ENCODE measurements around the gene EPS15.
"Not testable (repeated sequence)": the region's sequence is repeated elsewhere in the genome, so short reads cannot be mapped to it uniquely, and the experiment has no call there.

EPS15 gene

GRCh38 chr1:51454554-51454953 lies 64.5 kb downstream of the EPS15 start:
- FAIRE-seq: peak; percentile 40
- TF ChIP-seq SPI1 (IDR thresholded peaks at IDR 0.05; ENCODE audit: low read depth, low read length) (no peak), POU2F2 (IDR thresholded peaks at IDR 0.05; ENCODE audit: low read depth, low read length) (no peak), POLR2AphosphoS5 (IDR thresholded peaks at IDR 0.05; ENCODE audit: low read depth, low read length) (no peak), TAF1 (IDR thresholded peaks at IDR 0.05; ENCODE audit: low read depth, low read length) (no peak), PAX5 (IDR thresholded peaks at IDR 0.05; ENCODE audit: insufficient read depth, low read length, severe bottlenecking) (no peak), POLR2A (IDR thresholded peaks at IDR 0.05; ENCODE audit: low read depth, low read length) (no peak)

GRCh38 chr1:51453010-51453409 lies 66.1 kb downstream of the EPS15 start:
- DNase-seq (ENCODE audit: insufficient read length, low spot score): no peak
- TF ChIP-seq TAF1 (IDR thresholded peaks at IDR 0.05; ENCODE audit: low read depth, low read length): no peak
- TF ChIP-seq POLR2AphosphoS5 (IDR thresholded peaks at IDR 0.05; ENCODE audit: low read depth, low read length): no peak
- TF ChIP-seq SPI1 (IDR thresholded peaks at IDR 0.05; ENCODE audit: low read depth, low read length): no peak
- no peak for TF ChIP-seq PAX5 (IDR thresholded peaks at IDR 0.05; ENCODE audit: insufficient read depth, low read length, severe bottlenecking)
- TF ChIP-seq POLR2A (IDR thresholded peaks at IDR 0.05; ENCODE audit: low read depth, low read length): no peak
- no peak for TF ChIP-seq POU2F2 (IDR thresholded peaks at IDR 0.05; ENCODE audit: low read depth, low read length)
- no peak for FAIRE-seq

More at GRCh38 chr1:51454554-51454953, 64.5 kb downstream of the EPS15 start:
- no peak for DNase-seq (ENCODE audit: insufficient read length, low spot score)

GRCh38 chr1:51448844-51449454 lies 70.1 kb downstream of the EPS15 start:
- not testable (repeated sequence) for FAIRE-seq

GRCh38 chr1:51445351-51446090 lies 73.5 kb downstream of the EPS15 start:
- no peak for DNase-seq (ENCODE audit: insufficient read length, low spot score)
- no peak for FAIRE-seq
- TF ChIP-seq POLR2A (IDR thresholded peaks at IDR 0.05; ENCODE audit: low read depth, low read length) (no peak), POLR2AphosphoS5 (IDR thresholded peaks at IDR 0.05; ENCODE audit: low read depth, low read length) (no peak), POU2F2 (IDR thresholded peaks at IDR 0.05; ENCODE audit: low read depth, low read length) (no peak), SPI1 (IDR thresholded peaks at IDR 0.05; ENCODE audit: low read depth, low read length) (no peak), TAF1 (IDR thresholded peaks at IDR 0.05; ENCODE audit: low read depth, low read length) (no peak), PAX5 (IDR thresholded peaks at IDR 0.05; ENCODE audit: insufficient read depth, low read length, severe bottlenecking) (no peak)

More at GRCh38 chr1:51448844-51449454, 70.1 kb downstream of the EPS15 start:
- not testable (repeated sequence) for DNase-seq (ENCODE audit: insufficient read length, low spot score)

GRCh38 chr1:51444534-51445192 lies 74.4 kb downstream of the EPS15 start:
- peak; percentile 77 for FAIRE-seq

GRCh38 chr1:51444096-51444495 lies 75.0 kb downstream of the EPS15 start:
- peak; percentile 78 for FAIRE-seq
- TF ChIP-seq TAF1 (IDR thresholded peaks at IDR 0.05; ENCODE audit: low read depth, low read length) (no peak), POU2F2 (IDR thresholded peaks at IDR 0.05; ENCODE audit: low read depth, low read length) (no peak), PAX5 (IDR thresholded peaks at IDR 0.05; ENCODE audit: insufficient read depth, low read length, severe bottlenecking) (no peak), SPI1 (IDR thresholded peaks at IDR 0.05; ENCODE audit: low read depth, low read length) (no peak), POLR2AphosphoS5 (IDR thresholded peaks at IDR 0.05; ENCODE audit: low read depth, low read length) (no peak), POLR2A (IDR thresholded peaks at IDR 0.05; ENCODE audit: low read depth, low read length) (no peak)

More at GRCh38 chr1:51444534-51445192, 74.4 kb downstream of the EPS15 start:
- TF ChIP-seq TAF1 (IDR thresholded peaks at IDR 0.05; ENCODE audit: low read depth, low read length) (no peak), POLR2AphosphoS5 (IDR thresholded peaks at IDR 0.05; ENCODE audit: low read depth, low read length) (no peak), POLR2A (IDR thresholded peaks at IDR 0.05; ENCODE audit: low read depth, low read length) (no peak)
- DNase-seq (ENCODE audit: insufficient read length, low spot score): no peak

GRCh38 chr1:51443555-51443954 lies 75.5 kb downstream of the EPS15 start:
- FAIRE-seq (no peak), DNase-seq (ENCODE audit: insufficient read length, low spot score) (no peak)
- TF ChIP-seq POLR2A (IDR thresholded peaks at IDR 0.05; ENCODE audit: low read depth, low read length) (no peak), PAX5 (IDR thresholded peaks at IDR 0.05; ENCODE audit: insufficient read depth, low read length, severe bottlenecking) (no peak), SPI1 (IDR thresholded peaks at IDR 0.05; ENCODE audit: low read depth, low read length) (no peak), TAF1 (IDR thresholded peaks at IDR 0.05; ENCODE audit: low read depth, low read length) (no peak), POLR2AphosphoS5 (IDR thresholded peaks at IDR 0.05; ENCODE audit: low read depth, low read length) (no peak)

More at GRCh38 chr1:51444096-51444495, 75.0 kb downstream of the EPS15 start:
- no peak for DNase-seq (ENCODE audit: insufficient read length, low spot score)

GRCh38 chr1:51442616-51443015 lies 76.5 kb downstream of the EPS15 start:
- TF ChIP-seq TAF1 (IDR thresholded peaks at IDR 0.05; ENCODE audit: low read depth, low read length): no peak
- TF ChIP-seq SPI1 (IDR thresholded peaks at IDR 0.05; ENCODE audit: low read depth, low read length): no peak
- no peak for TF ChIP-seq POU2F2 (IDR thresholded peaks at IDR 0.05; ENCODE audit: low read depth, low read length)
- no peak for TF ChIP-seq POLR2A (IDR thresholded peaks at IDR 0.05; ENCODE audit: low read depth, low read length)
- TF ChIP-seq PAX5 (IDR thresholded peaks at IDR 0.05; ENCODE audit: insufficient read depth, low read length, severe bottlenecking): no peak
- no peak for TF ChIP-seq POLR2AphosphoS5 (IDR thresholded peaks at IDR 0.05; ENCODE audit: low read depth, low read length)
- FAIRE-seq: no peak
- no peak for DNase-seq (ENCODE audit: insufficient read length, low spot score)

- no peak for TF ChIP-seq POLR2A (IDR thresholded peaks at IDR 0.05; ENCODE audit: low read depth, low read length)
- TF ChIP-seq POU2F2 (IDR thresholded peaks at IDR 0.05; ENCODE audit: low read depth, low read length): no peak
- TF ChIP-seq POLR2AphosphoS5 (IDR thresholded peaks at IDR 0.05; ENCODE audit: low read depth, low read length): no peak
- TF ChIP-seq TAF1 (IDR thresholded peaks at IDR 0.05; ENCODE audit: low read depth, low read length): no peak
- TF ChIP-seq PAX5 (IDR thresholded peaks at IDR 0.05; ENCODE audit: insufficient read depth, low read length, severe bottlenecking): no peak
- no peak for TF ChIP-seq SPI1 (IDR thresholded peaks at IDR 0.05; ENCODE audit: low read depth, low read length)
- no peak for DNase-seq (ENCODE audit: insufficient read length, low spot score)
- no peak for FAIRE-seq
These were observed 76.9 kb downstream of the EPS15 start for GRCh38 chr1:51442198-51442597.

Measured in GM12891 (cell line).